ENCODE results near the gene FGB.

DNA sequence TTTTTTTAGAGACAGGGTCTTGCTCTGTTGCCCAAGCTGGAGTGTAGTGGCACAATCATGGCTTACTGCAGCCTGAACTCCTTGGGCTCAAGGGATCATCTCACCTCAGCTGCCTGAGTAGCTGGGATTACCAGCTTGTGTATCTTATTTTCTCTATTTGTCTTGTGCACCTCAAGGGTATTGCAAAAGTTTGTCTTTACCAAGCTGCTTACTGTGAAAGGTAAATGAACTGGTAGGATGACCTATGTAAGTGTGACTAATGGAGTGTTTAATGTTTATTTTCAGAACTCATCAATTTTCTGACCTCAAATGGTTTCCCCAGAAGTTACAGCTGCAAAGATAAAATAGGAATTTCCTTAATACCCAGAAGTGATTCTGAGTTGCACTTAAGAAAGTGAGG, 33.0 kb downstream of the FGB start:
- TF ChIP-seq POLR2A (IDR thresholded peaks at IDR 0.05; ENCODE audit: low read depth, low read length) (no peak), TAF1 (IDR thresholded peaks at IDR 0.05; ENCODE audit: low read depth, low read length) (no peak), POLR2AphosphoS5 (IDR thresholded peaks at IDR 0.05; ENCODE audit: low read depth, low read length) (no peak), SPI1 (IDR thresholded peaks at IDR 0.05; ENCODE audit: low read depth, low read length) (no peak), POU2F2 (IDR thresholded peaks at IDR 0.05; ENCODE audit: low read depth, low read length) (no peak), PAX5 (IDR thresholded peaks at IDR 0.05; ENCODE audit: insufficient read depth, low read length, severe bottlenecking) (no peak)
